WERI-Rb-1 (cell line): ENCODE results near the gene SLC51B.

Experiments
- DNase-seq: peaks from one replicate; pipeline ENCODE4 v3.0.0-alpha.2; 2020
- H3K27ac ChIP-seq: fragments of 250-450 bp; sonication (Bioruptor Pico); 2 replicates; pipeline ENCODE4 v1.5.1; 2020; ENCODE audit warnings: mild to moderate bottlenecking, moderate library complexity
- H3K27me3 ChIP-seq: fragments of 250-450 bp; sonication (Bioruptor Pico); 2 replicates; pipeline ENCODE4 v1.5.1; 2021; ENCODE audit warnings: mild to moderate bottlenecking, low read depth, moderate library complexity; ENCODE audit not compliant: insufficient read depth, severe bottlenecking
- H3K36me3 ChIP-seq: fragments of 250-450 bp; sonication (Bioruptor Pico); 2 replicates; pipeline ENCODE4 v1.5.1; 2020; ENCODE audit warnings: mild to moderate bottlenecking, moderate library complexity
- H3K4me3 ChIP-seq: 2 replicates; pipeline ENCODE4 v1.5.1; 2011; ENCODE audit warnings: low read depth, mild to moderate bottlenecking, control low read depth, low read length
- H3K9me3 ChIP-seq: fragments of 250-450 bp; sonication (Bioruptor Pico); 2 replicates; pipeline ENCODE4 v1.5.1; 2021; ENCODE audit warnings: mild to moderate bottlenecking, moderate library complexity; ENCODE audit not compliant: severe bottlenecking
- TF ChIP-seq, protein P1 (sequence below): IDR thresholded peaks from 2 replicates; pipeline ENCODE4 v1.5.1; 2011; ENCODE audit warnings: low read depth, mild to moderate bottlenecking, control low read depth, inconsistent platforms, low read length

The SLC51B gene

DNA sequence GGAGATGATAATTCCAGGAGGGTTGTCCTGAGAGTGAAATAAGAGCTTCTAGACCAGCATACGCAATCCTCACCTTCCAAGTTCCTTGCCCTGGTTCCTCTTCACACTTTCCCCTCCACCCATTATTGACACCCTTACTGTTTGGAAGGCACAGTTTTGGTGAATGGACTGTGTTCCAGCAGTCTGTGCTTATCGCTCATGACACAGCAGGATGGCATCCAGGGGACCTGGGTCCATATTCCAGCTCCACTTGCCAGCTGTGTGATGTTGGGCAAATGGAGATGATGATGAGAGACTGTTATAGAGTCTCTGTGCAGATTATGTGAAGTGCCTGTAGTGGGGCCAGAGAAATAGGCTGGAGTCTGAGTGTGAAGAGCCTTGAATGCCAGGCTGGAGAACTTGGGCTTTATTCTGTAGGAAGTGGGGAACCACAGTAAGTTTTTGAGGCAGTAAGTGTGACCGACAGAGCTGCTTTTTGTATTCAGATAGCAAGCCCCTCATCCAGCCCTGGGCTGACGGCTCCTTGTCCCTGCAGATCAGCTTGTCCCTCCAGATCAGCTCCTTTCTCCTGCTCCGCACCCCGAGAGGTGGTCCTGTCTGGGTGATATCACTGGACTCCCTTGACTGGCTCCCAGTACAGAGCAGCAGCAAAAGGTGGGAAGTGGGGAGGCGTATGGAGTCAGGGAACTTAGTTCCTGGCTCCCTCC lies 39.5 kb downstream of the SLC51B start:
- no peaks in the 10 kb centered on the region for H3K27me3 ChIP-seq
- TF ChIP-seq, protein P1, sequence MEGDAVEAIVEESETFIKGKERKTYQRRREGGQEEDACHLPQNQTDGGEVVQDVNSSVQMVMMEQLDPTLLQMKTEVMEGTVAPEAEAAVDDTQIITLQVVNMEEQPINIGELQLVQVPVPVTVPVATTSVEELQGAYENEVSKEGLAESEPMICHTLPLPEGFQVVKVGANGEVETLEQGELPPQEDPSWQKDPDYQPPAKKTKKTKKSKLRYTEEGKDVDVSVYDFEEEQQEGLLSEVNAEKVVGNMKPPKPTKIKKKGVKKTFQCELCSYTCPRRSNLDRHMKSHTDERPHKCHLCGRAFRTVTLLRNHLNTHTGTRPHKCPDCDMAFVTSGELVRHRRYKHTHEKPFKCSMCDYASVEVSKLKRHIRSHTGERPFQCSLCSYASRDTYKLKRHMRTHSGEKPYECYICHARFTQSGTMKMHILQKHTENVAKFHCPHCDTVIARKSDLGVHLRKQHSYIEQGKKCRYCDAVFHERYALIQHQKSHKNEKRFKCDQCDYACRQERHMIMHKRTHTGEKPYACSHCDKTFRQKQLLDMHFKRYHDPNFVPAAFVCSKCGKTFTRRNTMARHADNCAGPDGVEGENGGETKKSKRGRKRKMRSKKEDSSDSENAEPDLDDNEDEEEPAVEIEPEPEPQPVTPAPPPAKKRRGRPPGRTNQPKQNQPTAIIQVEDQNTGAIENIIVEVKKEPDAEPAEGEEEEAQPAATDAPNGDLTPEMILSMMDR: no peak
- no peaks in the 10 kb centered on the region for H3K36me3 ChIP-seq
- H3K9me3 ChIP-seq: no peaks in the 10 kb centered on the region
- H3K27ac ChIP-seq: no peak overlapping the region
- DNase-seq: no peak
- no peak overlapping the region for H3K4me3 ChIP-seq

DNA sequence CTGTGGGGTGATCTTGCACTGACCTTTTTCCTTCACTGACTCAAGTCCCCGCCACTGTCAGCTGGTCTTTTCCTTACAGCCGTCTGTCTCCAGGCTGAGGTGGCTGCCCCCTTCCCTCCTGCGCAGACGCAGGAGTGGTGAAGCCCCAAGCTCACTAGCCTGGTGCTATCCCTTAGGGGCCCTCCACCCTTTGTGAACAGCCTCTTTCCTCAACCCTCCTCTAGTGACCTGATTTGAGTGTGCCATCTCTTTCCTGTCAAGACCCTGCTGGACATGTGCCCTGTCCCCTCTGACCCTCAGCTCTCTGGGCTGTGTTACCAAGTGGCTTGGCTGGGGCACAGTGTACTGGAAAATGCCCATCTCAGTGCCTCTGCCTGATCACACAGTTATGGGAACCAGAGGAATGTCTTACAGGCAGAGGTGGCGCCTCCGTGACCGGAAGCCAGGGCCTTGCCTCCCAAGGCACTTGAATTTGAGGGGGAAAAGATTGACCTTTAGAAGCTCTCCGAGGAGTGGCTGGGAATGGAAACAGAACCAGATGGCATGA lies 40.1 kb downstream of the SLC51B start:
- Histone ChIP-seq H3K36me3 (no peaks in the 10 kb centered on the region), H3K9me3 (no peaks in the 10 kb centered on the region), H3K4me3 (no peak overlapping the region), H3K27ac (no peak overlapping the region), H3K27me3 (no peaks in the 10 kb centered on the region)
- DNase-seq: no peak
- TF ChIP-seq, protein P1: no peak

DNA sequence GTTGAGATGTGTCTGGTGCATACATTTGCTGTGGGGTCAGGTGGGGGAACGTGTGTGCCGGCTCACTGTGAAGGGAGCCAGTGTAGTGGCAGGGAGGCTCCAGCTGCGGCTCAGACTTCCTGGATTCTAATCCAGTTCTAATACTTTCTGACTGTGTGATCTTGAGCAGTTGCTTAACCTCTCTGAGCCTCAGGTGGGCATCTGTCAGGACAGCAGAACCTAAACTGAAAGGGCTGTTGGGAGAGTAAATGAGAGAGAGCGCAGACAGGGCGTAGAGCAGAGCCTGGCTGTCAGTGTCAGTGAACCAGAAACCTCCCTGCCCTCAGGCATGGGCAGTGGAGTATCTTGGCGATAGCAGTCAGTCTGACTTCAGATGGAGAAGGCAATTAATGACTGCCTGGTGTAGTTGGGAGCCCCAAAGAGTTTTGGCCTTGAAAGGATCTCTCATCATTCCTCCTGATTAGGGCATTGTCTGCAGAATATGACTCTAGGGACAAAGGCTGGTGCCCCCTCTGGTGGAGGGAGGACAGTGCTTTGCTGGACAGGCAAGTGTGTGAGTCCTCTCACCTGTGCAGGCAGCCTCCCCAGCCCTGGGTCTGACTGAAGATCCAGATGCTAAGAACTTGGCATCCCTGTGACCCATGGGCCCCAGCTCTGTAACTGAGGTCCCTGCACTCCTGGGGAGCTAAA lies 40.9 kb downstream of the SLC51B start:
- Histone ChIP-seq H3K9me3 (no peaks in the 10 kb centered on the region), H3K27ac (no peak overlapping the region), H3K27me3 (no peaks in the 10 kb centered on the region), H3K36me3 (no peaks in the 10 kb centered on the region), H3K4me3 (no peak overlapping the region)
- DNase-seq: peak; percentile 76
- TF ChIP-seq, protein P1: peak; percentile 86

DNA sequence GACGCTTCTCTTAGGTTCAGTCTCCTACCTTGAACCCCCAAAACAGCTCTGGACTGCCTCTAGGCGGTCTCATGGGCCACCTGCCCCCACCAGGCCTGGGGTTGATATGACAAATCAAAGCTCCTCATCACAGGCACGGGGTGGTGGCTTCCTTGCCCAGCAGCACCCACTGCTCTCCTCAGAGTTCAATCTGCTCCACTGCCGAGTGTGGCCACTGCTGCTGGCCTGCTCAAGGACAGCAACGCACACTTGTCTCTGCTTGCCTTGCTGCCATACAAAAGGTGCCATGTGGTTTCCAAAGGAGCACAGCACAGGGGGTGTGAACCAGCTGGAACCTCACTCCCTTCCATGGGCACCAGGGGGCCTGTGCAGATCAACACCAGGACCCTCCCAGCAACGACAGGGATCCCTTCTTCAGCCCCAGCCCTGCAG lies 41.5 kb downstream of the SLC51B start:
- Histone ChIP-seq H3K27ac (no peak overlapping the region), H3K9me3 (no peaks in the 10 kb centered on the region), H3K36me3 (no peaks in the 10 kb centered on the region), H3K27me3 (no peaks in the 10 kb centered on the region), H3K4me3 (no peak overlapping the region)
- DNase-seq: peak; percentile 58
- TF ChIP-seq, protein P1: peak; percentile 68

DNA sequence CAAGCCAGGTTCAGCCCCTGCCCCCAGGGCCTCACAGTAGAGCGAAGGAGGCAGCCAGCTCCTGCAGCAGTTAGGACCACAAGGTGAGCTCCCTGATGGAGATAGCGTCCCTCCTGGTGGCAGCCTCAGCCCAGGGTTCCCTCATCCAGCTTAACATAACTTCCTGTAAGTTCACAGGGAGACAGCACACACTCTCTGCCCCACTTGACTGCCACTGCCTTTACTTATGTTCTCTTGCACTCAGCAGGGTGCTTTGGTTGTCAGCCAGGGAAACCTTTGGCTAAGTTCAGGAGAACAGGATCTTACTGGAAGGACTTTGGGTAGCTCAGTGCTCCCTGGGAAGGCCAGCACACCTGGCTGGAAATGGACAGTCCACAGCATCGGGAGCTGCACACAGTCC lies 42.2 kb downstream of the SLC51B start:
- no peak overlapping the region for H3K27ac ChIP-seq
- H3K27me3 ChIP-seq: no peaks in the 10 kb centered on the region
- TF ChIP-seq, protein P1: 0 out of 2 replicates have a peak, but pooled peaks have one; percentile 22
- H3K9me3 ChIP-seq: no peaks in the 10 kb centered on the region
- DNase-seq: peak; percentile 30
- no peaks in the 10 kb centered on the region for H3K36me3 ChIP-seq
- no peak overlapping the region for H3K4me3 ChIP-seq
